IMR-90 (cell line): ENCODE measurements around the gene TTC28. TPM values are rescaled to one million over a fixed set of nuclear protein-coding genes. Genes with fewer than 3 reads are reported as not detected.

Source experiments
- ATAC-seq: fragments of 200-7000 bp; cut with Tn5 transposase; 2 replicates; pipeline ENCODE4 v1.9.1; 2020; ENCODE audit warnings: low read depth, mild to moderate bottlenecking, moderate library complexity
- BruUV-seq: library from RNA; stranded (reverse); fragments of 400-500 nt; replicated peaks from 2 replicates; lab custom pipeline; 2021; lab: Mats Ljungman, UMichigan
- CTCF ChIA-PET: fragments of 300-600 bp; formaldehyde crosslinking; extraction: SDS; loops from one replicate; lab custom pipeline; 2021; ENCODE audit warnings: antibody characterized with exemption; lab: Yijun Ruan, JAX
- POLR2A ChIA-PET: fragments of 300-600 bp; sonication (Branson Sonifier 250); formaldehyde crosslinking; loops from one replicate; lab custom pipeline; 2022; ENCODE audit warnings: antibody characterized with exemption; ENCODE audit not compliant: unreplicated experiment; lab: Charles Lee
- DNase-seq: peaks from one replicate; pipeline ENCODE4 v3.0.0; 2013
- H2AFZ ChIP-seq: replicated peaks from 2 replicates; pipeline ENCODE3; 2013; ENCODE audit warnings: low read length, mild to moderate bottlenecking; ENCODE audit not compliant: poor library complexity
- H2AK5ac ChIP-seq: 2 replicates; pipeline ENCODE4 v1.6.1; 2013; ENCODE audit warnings: low read depth, low read length, inconsistent platforms
- H2AK9ac ChIP-seq: replicated peaks from 2 replicates; pipeline ENCODE3; 2013; ENCODE audit warnings: mild to moderate bottlenecking, low read depth, low read length, moderate library complexity; ENCODE audit not compliant: poor library complexity
- H2BK120ac ChIP-seq: 2 replicates; pipeline ENCODE4 v1.6.1; 2013; ENCODE audit warnings: low read depth, low read length, inconsistent platforms
- H2BK15ac ChIP-seq: 3 replicates; pipeline ENCODE4 v1.6.1; 2013; ENCODE audit warnings: low read depth, low read length, inconsistent platforms
- H2BK20ac ChIP-seq: 2 replicates; pipeline ENCODE4 v1.6.1; 2013; ENCODE audit warnings: low read depth, mild to moderate bottlenecking, inconsistent platforms, low read length, moderate library complexity
- H2BK5ac ChIP-seq: 2 replicates; pipeline ENCODE4 v1.6.1; 2013; ENCODE audit warnings: mild to moderate bottlenecking, low read depth, low read length, inconsistent platforms; ENCODE audit not compliant: poor library complexity, severe bottlenecking
- H3K14ac ChIP-seq: replicated peaks from 2 replicates; pipeline ENCODE4 v1.6.1; 2013; ENCODE audit warnings: low read depth, low read length, inconsistent platforms
- H3K18ac ChIP-seq: 2 replicates; pipeline ENCODE4 v1.6.1; 2013; ENCODE audit warnings: low read depth, low read length, control low read depth
- H3K23ac ChIP-seq: 2 replicates; pipeline ENCODE4 v1.6.1; 2013; ENCODE audit warnings: low read depth, low read length, inconsistent platforms
- H3K27ac ChIP-seq: 2 replicates; pipeline ENCODE4 v1.5.1; 2013; ENCODE audit warnings: mild to moderate bottlenecking, control low read depth, low read length; ENCODE audit not compliant: insufficient read depth
- H3K27me3 ChIP-seq: 2 replicates; pipeline ENCODE4 v1.6.1; 2013; ENCODE audit warnings: low read length; ENCODE audit not compliant: control insufficient read depth, insufficient read depth
- H3K36me3 ChIP-seq: 2 replicates; pipeline ENCODE4 v1.6.1; 2013; ENCODE audit warnings: low read length, mixed read lengths; ENCODE audit not compliant: control insufficient read depth, insufficient read depth
- H3K4ac ChIP-seq: 2 replicates; pipeline ENCODE4 v1.6.1; 2013; ENCODE audit warnings: low read depth, low read length, inconsistent platforms
- H3K4me1 ChIP-seq: 2 replicates; pipeline ENCODE4 v1.6.1; 2013; ENCODE audit warnings: low read length, mixed read lengths; ENCODE audit not compliant: control insufficient read depth, insufficient read depth
- H3K4me2 ChIP-seq: 2 replicates; pipeline ENCODE4 v1.6.1; 2013; ENCODE audit warnings: low read depth, mild to moderate bottlenecking, control low read depth, low read length, moderate library complexity
- H3K4me3 ChIP-seq: 2 replicates; pipeline ENCODE4 v1.5.1; 2013; ENCODE audit warnings: low read depth, mild to moderate bottlenecking, control low read depth, low read length, moderate library complexity; ENCODE audit not compliant: insufficient read depth
- H3K56ac ChIP-seq: 2 replicates; pipeline ENCODE4 v1.6.1; 2013; ENCODE audit warnings: low read length, inconsistent platforms; ENCODE audit not compliant: insufficient read depth; ENCODE audit errors: extremely low read depth
- H3K79me1 ChIP-seq, 2 experiments: 2 replicates each; pipeline ENCODE4 v1.6.1; 2013; ENCODE audit warnings: low read length in 2 of 2, inconsistent platforms in 1 of 2, low read depth in 1 of 2
- H3K9ac ChIP-seq: 2 replicates; pipeline ENCODE4 v1.6.1; 2013; ENCODE audit warnings: low read depth, low read length, control low read depth
- H3K9me1 ChIP-seq: 2 replicates; pipeline ENCODE4 v1.6.1; 2013; ENCODE audit warnings: low read length, inconsistent platforms; ENCODE audit not compliant: insufficient read depth
- H3K9me3 ChIP-seq: 2 replicates; pipeline ENCODE4 v1.6.1; 2013; ENCODE audit warnings: low read length; ENCODE audit not compliant: control insufficient read depth, insufficient read depth
- H4K20me1 ChIP-seq: 2 replicates; pipeline ENCODE4 v1.6.1; 2013; ENCODE audit warnings: low read length, inconsistent platforms; ENCODE audit not compliant: insufficient read depth
- H4K5ac ChIP-seq: 2 replicates; pipeline ENCODE4 v1.6.1; 2013; ENCODE audit warnings: mild to moderate bottlenecking, low read depth, low read length, control low read depth
- H4K8ac ChIP-seq, 2 experiments: 2 replicates each; pipeline ENCODE4 v1.6.1; 2013; ENCODE audit warnings: low read depth in 2 of 2, low read length in 2 of 2, control low read depth in 1 of 2, inconsistent platforms in 1 of 2
- H4K91ac ChIP-seq: 2 replicates; pipeline ENCODE4 v1.6.1; 2013; ENCODE audit warnings: low read depth, low read length, inconsistent platforms; ENCODE audit not compliant: insufficient read depth
- CTCF ChIP-seq: conservative IDR thresholded peaks from 2 replicates; pipeline ENCODE4 v1.5.1; 2012; ENCODE audit warnings: mild to moderate bottlenecking, low read depth, low read length, improper control_type of control experiment
- ELK1 ChIP-seq: fragments of 150-350 bp; IDR thresholded peaks from 2 replicates; pipeline ENCODE4 v1.6.1; 2016; ENCODE audit warnings: low read depth, mild to moderate bottlenecking, low read length, moderate library complexity, borderline replicate concordance
- MXI1 ChIP-seq: IDR thresholded peaks from 2 replicates; pipeline ENCODE4 v1.6.1; 2012; ENCODE audit warnings: low read depth, mild to moderate bottlenecking, low read length, moderate library complexity, borderline replicate concordance
- NFE2L2 ChIP-seq: fragments of 150-350 bp; IDR thresholded peaks from 2 replicates; pipeline ENCODE4 v1.6.1; 2016; ENCODE audit warnings: low read depth, mild to moderate bottlenecking, low read length
- RCOR1 ChIP-seq: IDR thresholded peaks from 2 replicates; pipeline ENCODE4 v1.6.1; 2012; ENCODE audit warnings: mild to moderate bottlenecking, low read length, improper control_type of control experiment; ENCODE audit not compliant: insufficient replicate concordance
- SMC3 ChIP-seq: fragments of 150-350 bp; IDR thresholded peaks from 2 replicates; pipeline ENCODE4 v1.6.1; 2016; ENCODE audit warnings: low read depth, mild to moderate bottlenecking, antibody characterized with exemption, low read length, moderate library complexity
- USF2 ChIP-seq: fragments of 150-350 bp; IDR thresholded peaks from 2 replicates; pipeline ENCODE4 v1.6.1; 2017; ENCODE audit warnings: mild to moderate bottlenecking, antibody characterized with exemption, low read length, low read depth
- WGBS, 2 experiments: methylation state at CpG; one replicate each; pipeline versions ENCODE4 v1.1.5 to v1.1.7; 2013; ENCODE audit warnings: missing lambda C conversion rate in 2 of 2; ENCODE audit not compliant: insufficient read length in 1 of 2; ENCODE audit errors: extremely low coverage in 2 of 2; 5-methylcytosine and 5-hydroxymethylcytosine counted together
- dilution Hi-C: fragments of 300-500 bp; cut with HindIII; formaldehyde crosslinking; loops from one replicate; pipeline ENCODE4 v1.14.3; 2018; ENCODE audit warnings: low sequenced_read_pairs; ENCODE audit not compliant: unreplicated experiment
- in situ Hi-C: fragments of 300-500 bp; cut with MboI; formaldehyde crosslinking; loops from 3 replicates; pipeline ENCODE4 v1.14.3; 2019; ENCODE audit warnings: low sequenced_read_pairs, inconsistent platforms, mixed read lengths
- intact Hi-C: fragments of 100-400 bp; cut with micrococcal nuclease; formaldehyde crosslinking; loops from 2 replicates; pipeline ENCODE4 v1.10.0; 2022
- polyA plus RNA-seq, 3 experiments: library from polyadenylated mRNA; depleted of rRNA; stranded (reverse); fragments of >200 nt; gene quantifications; 2 replicates each; pipeline ENCODE4 v1.2.3, GENCODE V29; 2012; ENCODE audit warnings: low replicate concordance in 1 of 3
- total RNA-seq: library from RNA; depleted of rRNA; stranded (reverse); fragments of >200 nt; gene quantifications from 2 replicates; pipeline ENCODE4 v1.2.3, GENCODE V29; 2012

TTC28 gene
- total and polyA plus RNA-seq, 2 of the 4 experiments (the other 2 are of a cell fraction) = 5.6 to 13.3 TPM

GRCh38 chr22:28406246-28406645, 273.4 kb downstream of the TTC28 start:
- Histone ChIP-seq H3K23ac (no peak overlapping the region), H2AFZ (no peak overlapping the region), H3K18ac (no peak overlapping the region), H3K14ac (no peak overlapping the region), H2AK9ac (no peak overlapping the region), H3K9me3 (no peaks in the 10 kb centered on the region), H2BK5ac (no peak overlapping the region), H3K79me1 (no peaks in the 10 kb centered on the region; a peak in 1 of 4 replicates), H3K4me3 (no peak overlapping the region), H3K27me3 (no peaks in the 10 kb centered on the region), H2AK5ac (no peak overlapping the region), H4K20me1 (no peaks in the 10 kb centered on the region), H3K56ac (no peak overlapping the region), H4K91ac (no peak overlapping the region), H4K5ac (no peak overlapping the region), H2BK20ac (no peak overlapping the region), H3K36me3 (no peaks in the 10 kb centered on the region), H2BK120ac (no peak overlapping the region), H4K8ac (no peak overlapping the region), H3K9ac (no peak overlapping the region), H3K4me2 (no peak overlapping the region), H3K9me1 (no peaks in the 10 kb centered on the region), H3K4me1 (peaks cover 3% of the 10 kb centered on the region), H2BK15ac (no peak overlapping the region), H3K4ac (no peak overlapping the region), H3K27ac (no peak overlapping the region)
- CTCF ChIA-PET = no interaction called here
- TF ChIP-seq ELK1 (no peak), RCOR1 (no peak), MXI1 (no peak), NFE2L2 (no peak), SMC3 (no peak), CTCF (no peak), USF2 (no peak)
- BruUV-seq = no TSS peak
- intact Hi-C loops = no loop called here
- WGBS, 2 experiments = 100% methylated on average over 1 of the region's 3 CpGs; no CpG with 5 or more reads in 1 of the 2 experiments
- ATAC-seq = no peak
- dilution Hi-C loops = no loop called here
- POLR2A ChIA-PET = no interaction called here
- in situ Hi-C loops = no loop called here
- DNase-seq = no peak
